Erythroblast (primary cell): ENCODE results near the gene TEF.

ENCODE experiments used
- GATA1 ChIP-seq: IDR thresholded peaks from 2 replicates; pipeline ENCODE4 v1.6.1; 2011; ENCODE audit warnings: low read depth, mild to moderate bottlenecking, control low read depth, low read length, moderate library complexity
- POLR2A ChIP-seq: IDR thresholded peaks from 2 replicates; pipeline ENCODE4 v1.6.1; 2011; ENCODE audit warnings: mild to moderate bottlenecking, low read length

DNA sequence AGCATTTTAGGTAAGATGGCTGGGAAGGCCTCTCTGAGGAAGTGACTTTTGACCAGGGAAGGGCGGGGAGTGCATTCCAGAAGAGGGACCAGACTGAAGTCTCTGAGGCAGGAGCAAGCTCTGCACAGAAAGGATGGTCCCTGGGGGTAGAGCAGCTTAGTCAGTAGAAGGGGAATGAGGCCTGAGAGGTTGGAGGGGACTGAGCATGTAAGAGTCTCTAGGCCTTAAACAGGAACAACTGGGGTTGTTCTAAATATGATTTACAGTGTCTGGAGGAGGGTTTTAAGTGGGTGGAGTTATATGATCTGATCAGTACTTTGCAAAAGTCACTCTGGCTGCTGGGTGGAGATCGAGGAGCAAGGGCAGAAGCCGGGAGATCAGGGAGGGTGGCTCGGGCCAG is 31.7 kb upstream of the TEF start:
- no peak for TF ChIP-seq POLR2A
- TF ChIP-seq GATA1 = no peak
